PFSK-1 (cell line): ENCODE measurements around the gene PNLIPRP2.

ENCODE experiments used
- FOXP2 ChIP-seq: optimal IDR thresholded peaks from 2 replicates; pipeline ENCODE3; 2011; ENCODE audit warnings: borderline replicate concordance, control low read depth, inconsistent platforms; ENCODE audit not compliant: insufficient read depth; ENCODE audit errors: extremely low read length, extremely low read depth
- POLR2AphosphoS5 ChIP-seq: IDR thresholded peaks from 2 replicates; pipeline ENCODE4 v1.6.1; 2012; ENCODE audit warnings: low read depth, mild to moderate bottlenecking, control low read depth, low read length, moderate library complexity
- REST ChIP-seq, 2 experiments: IDR thresholded peaks; 2 replicates each; pipeline versions ENCODE4 v1.6.1 to v1.8.0; 2011 to 2012; ENCODE audit warnings: low read depth in 2 of 2, low read length in 2 of 2, control low read depth in 1 of 2, inconsistent platforms in 1 of 2, mild to moderate bottlenecking in 1 of 2, moderate library complexity in 1 of 2; ENCODE audit not compliant: insufficient read depth in 1 of 2
- SIN3A ChIP-seq: IDR thresholded peaks from 2 replicates; pipeline ENCODE4 v1.6.1; 2012; ENCODE audit warnings: mild to moderate bottlenecking, low read length, moderate library complexity, borderline replicate concordance; ENCODE audit not compliant: insufficient read depth
- TAF1 ChIP-seq: IDR thresholded peaks from 2 replicates; pipeline ENCODE4 v1.6.1; 2012; ENCODE audit warnings: low read length, control low read depth, borderline replicate concordance; ENCODE audit not compliant: insufficient read depth

- TF ChIP-seq POLR2AphosphoS5 (no peak), FOXP2 (no peak), TAF1 (no peak), REST (IDR thresholded peaks at IDR 0.05; ENCODE audit: insufficient read depth in 1 of 2, low read depth in 2 of 2, low read length in 2 of 2) (no peak), SIN3A (no peak)
Observed at GRCh38 chr10:116684781-116685180, 64.0 kb downstream of the PNLIPRP2 start.
